T-helper 1 cell treated with Interleukin-12 subunit alpha and Interleukin-12 subunit beta and Interleukin-4 antibody, amounts not matched to agents 30 μg/mL and 1 μg/mL, for 36 hours (primary cell): ENCODE data around the gene MYO3B.
"Not testable (repeated sequence)": the region's sequence is repeated elsewhere in the genome, so short reads cannot be mapped to it uniquely, and the experiment has no call there.

Source experiments
- H3K27ac Mint-ChIP-seq: one replicate; pipeline ENCODE4 v1.8.0; 2021; ENCODE audit warnings: mild to moderate bottlenecking, mixed read lengths
- H3K27me3 Mint-ChIP-seq: one replicate; pipeline ENCODE4 v1.8.0; 2021; ENCODE audit warnings: low read depth, mixed read lengths
- H3K36me3 Mint-ChIP-seq: one replicate; pipeline ENCODE4 v1.8.0; 2021; ENCODE audit warnings: low read depth, mixed read lengths
- H3K4me1 Mint-ChIP-seq: one replicate; pipeline ENCODE4 v1.8.0; 2021; ENCODE audit warnings: low read depth, mixed read lengths
- H3K4me3 Mint-ChIP-seq: one replicate; pipeline ENCODE4 v1.8.0; 2021; ENCODE audit warnings: mild to moderate bottlenecking, moderate library complexity, mixed read lengths
- H3K9me3 Mint-ChIP-seq: one replicate; pipeline ENCODE4 v1.8.0; 2021; ENCODE audit warnings: mixed read lengths

Gene MYO3B

GRCh38 chr2:170656669-170657068 lies 478.7 kb downstream of the MYO3B start:
- H3K27me3 Mint-ChIP-seq = peaks cover 3% of the 10 kb centered on the region
- peaks cover 3% of the 10 kb centered on the region for H3K4me1 Mint-ChIP-seq
- H3K9me3 Mint-ChIP-seq = no peaks in the 10 kb centered on the region
- H3K36me3 Mint-ChIP-seq = no peaks in the 10 kb centered on the region
- no peak overlapping the region for H3K4me3 Mint-ChIP-seq
- no peak overlapping the region for H3K27ac Mint-ChIP-seq

- H3K9me3 Mint-ChIP-seq = no peaks in the 10 kb centered on the region
Observed at GRCh38 chr2:170660409-170660808, 482.5 kb downstream of the MYO3B start.

GRCh38 chr2:170665743-170666142 lies 487.8 kb downstream of the MYO3B start:
- Mint-ChIP-seq H3K4me1 (no peaks in the 10 kb centered on the region), H3K9me3 (no peaks in the 10 kb centered on the region), H3K27ac (no peak overlapping the region), H3K4me3 (no peak overlapping the region), H3K36me3 (no peaks in the 10 kb centered on the region), H3K27me3 (no peaks in the 10 kb centered on the region)

More at GRCh38 chr2:170660409-170660808, 482.5 kb downstream of the MYO3B start:
- no peak overlapping the region for H3K27ac Mint-ChIP-seq
- H3K4me3 Mint-ChIP-seq = no peak overlapping the region
- H3K27me3 Mint-ChIP-seq = no peaks in the 10 kb centered on the region
- no peaks in the 10 kb centered on the region for H3K36me3 Mint-ChIP-seq
- H3K4me1 Mint-ChIP-seq = no peaks in the 10 kb centered on the region

GRCh38 chr2:170669909-170670308 lies 492.0 kb downstream of the MYO3B start:
- Mint-ChIP-seq H3K4me1 (no peaks in the 10 kb centered on the region), H3K36me3 (no peaks in the 10 kb centered on the region), H3K27me3 (peaks cover 4% of the 10 kb centered on the region), H3K27ac (no peak overlapping the region), H3K9me3 (no peaks in the 10 kb centered on the region), H3K4me3 (no peak overlapping the region)

GRCh38 chr2:170670651-170671050 lies 492.7 kb downstream of the MYO3B start:
- Mint-ChIP-seq H3K27me3 (peaks cover 4% of the 10 kb centered on the region), H3K27ac (no peak overlapping the region), H3K4me1 (no peaks in the 10 kb centered on the region), H3K9me3 (no peaks in the 10 kb centered on the region), H3K36me3 (no peaks in the 10 kb centered on the region), H3K4me3 (no peak overlapping the region)

- peaks cover 4% of the 10 kb centered on the region for H3K27me3 Mint-ChIP-seq
- H3K27ac Mint-ChIP-seq = no peak overlapping the region
- H3K36me3 Mint-ChIP-seq = no peaks in the 10 kb centered on the region
Observed at GRCh38 chr2:170671079-170671478, 493.1 kb downstream of the MYO3B start.

GRCh38 chr2:170674282-170674681 lies 496.3 kb downstream of the MYO3B start:
- H3K9me3 Mint-ChIP-seq, H3K4me1 Mint-ChIP-seq, H3K27me3 Mint-ChIP-seq, H3K36me3 Mint-ChIP-seq, H3K4me3 Mint-ChIP-seq, H3K27ac Mint-ChIP-seq: not testable (repeated sequence)

More at GRCh38 chr2:170671079-170671478, 493.1 kb downstream of the MYO3B start:
- Mint-ChIP-seq H3K4me3 (no peak overlapping the region), H3K9me3 (no peaks in the 10 kb centered on the region), H3K4me1 (no peaks in the 10 kb centered on the region)

- peaks cover 7% of the 10 kb centered on the region for H3K27me3 Mint-ChIP-seq
- H3K9me3 Mint-ChIP-seq = no peaks in the 10 kb centered on the region
- no peaks in the 10 kb centered on the region for H3K36me3 Mint-ChIP-seq
- H3K4me1 Mint-ChIP-seq = no peaks in the 10 kb centered on the region
- H3K27ac Mint-ChIP-seq = no peak overlapping the region
- no peak overlapping the region for H3K4me3 Mint-ChIP-seq
Observed at GRCh38 chr2:170675701-170676100, 497.8 kb downstream of the MYO3B start.

GRCh38 chr2:170679607-170680079 lies 501.7 kb downstream of the MYO3B start:
- H3K27ac Mint-ChIP-seq = no peak overlapping the region
- H3K4me1 Mint-ChIP-seq = no peaks in the 10 kb centered on the region
- H3K27me3 Mint-ChIP-seq = peaks cover 3% of the 10 kb centered on the region
- no peaks in the 10 kb centered on the region for H3K9me3 Mint-ChIP-seq
- H3K36me3 Mint-ChIP-seq = no peaks in the 10 kb centered on the region
- H3K4me3 Mint-ChIP-seq = no peak overlapping the region

GRCh38 chr2:170680172-170680941 lies 502.4 kb downstream of the MYO3B start:
- peaks cover 3% of the 10 kb centered on the region for H3K27me3 Mint-ChIP-seq
- no peaks in the 10 kb centered on the region for H3K9me3 Mint-ChIP-seq
- H3K27ac Mint-ChIP-seq = no peak overlapping the region
- H3K36me3 Mint-ChIP-seq = no peaks in the 10 kb centered on the region
- no peak overlapping the region for H3K4me3 Mint-ChIP-seq
- no peaks in the 10 kb centered on the region for H3K4me1 Mint-ChIP-seq

- H3K9me3 Mint-ChIP-seq = no peaks in the 10 kb centered on the region
- no peak overlapping the region for H3K4me3 Mint-ChIP-seq
- no peaks in the 10 kb centered on the region for H3K4me1 Mint-ChIP-seq
- peaks cover 3% of the 10 kb centered on the region for H3K27me3 Mint-ChIP-seq
- H3K27ac Mint-ChIP-seq = no peak overlapping the region
- H3K36me3 Mint-ChIP-seq = no peaks in the 10 kb centered on the region
Observed at GRCh38 chr2:170681311-170681710, 503.4 kb downstream of the MYO3B start.

GRCh38 chr2:170685591-170685990 lies 507.6 kb downstream of the MYO3B start:
- Mint-ChIP-seq H3K4me1 (no peaks in the 10 kb centered on the region), H3K9me3 (no peaks in the 10 kb centered on the region), H3K36me3 (no peaks in the 10 kb centered on the region), H3K4me3 (no peak overlapping the region), H3K27ac (no peak overlapping the region), H3K27me3 (peaks cover under 1% of the 10 kb centered on the region)

- Mint-ChIP-seq H3K4me3 (no peak overlapping the region), H3K27ac (no peak overlapping the region), H3K9me3 (no peaks in the 10 kb centered on the region), H3K27me3 (no peaks in the 10 kb centered on the region), H3K4me1 (no peaks in the 10 kb centered on the region), H3K36me3 (no peaks in the 10 kb centered on the region)
Observed at GRCh38 chr2:170689481-170689880, 511.5 kb downstream of the MYO3B start.

- H3K27me3 Mint-ChIP-seq = no peaks in the 10 kb centered on the region
- no peaks in the 10 kb centered on the region for H3K36me3 Mint-ChIP-seq
- no peaks in the 10 kb centered on the region for H3K9me3 Mint-ChIP-seq
- H3K4me3 Mint-ChIP-seq = no peak overlapping the region
- H3K4me1 Mint-ChIP-seq = no peaks in the 10 kb centered on the region
- H3K27ac Mint-ChIP-seq = no peak overlapping the region
Observed at GRCh38 chr2:170690640-170691039, 512.7 kb downstream of the MYO3B start.

- H3K27ac Mint-ChIP-seq = no peak overlapping the region
- H3K4me1 Mint-ChIP-seq = no peaks in the 10 kb centered on the region
- H3K9me3 Mint-ChIP-seq = no peaks in the 10 kb centered on the region
- no peaks in the 10 kb centered on the region for H3K36me3 Mint-ChIP-seq
- no peak overlapping the region for H3K4me3 Mint-ChIP-seq
- H3K27me3 Mint-ChIP-seq = no peaks in the 10 kb centered on the region
Observed at GRCh38 chr2:170694316-170694715, 516.4 kb downstream of the MYO3B start.
